NT2/D1 (cell line): Measurements from ENCODE around the gene MOB3B.

Source experiments
- YY1 ChIP-seq: IDR thresholded peaks from 2 replicates; pipeline ENCODE4 v1.6.1; 2011; ENCODE audit not compliant: insufficient read length, insufficient read depth
- ZNF274 ChIP-seq: IDR thresholded peaks from 2 replicates; pipeline ENCODE4 v1.6.1; 2011; ENCODE audit warnings: mild to moderate bottlenecking, low read depth, low read length

GRCh38 chr9:27560457-27560856, 30.8 kb upstream of the MOB3B start:
- TF ChIP-seq YY1, result no peak
- TF ChIP-seq ZNF274, result no peak
